DOHH2 (cell line): Measurements from ENCODE around the gene OIT3.

Source experiments
- H3F3A ChIP-seq: fragments of 200-600 bp; sonication (generic), shearing (Covaris generic); 2 replicates; pipeline ENCODE4 v1.6.0; 2016; ENCODE audit warnings: antibody characterized with exemption, mild to moderate bottlenecking; ENCODE audit not compliant: control insufficient read depth, insufficient read depth
- H3K27ac ChIP-seq: fragments of 200-600 bp; sonication (generic); 2 replicates; pipeline ENCODE4 v1.5.1; 2014; ENCODE audit warnings: low read depth, mild to moderate bottlenecking, low read length, moderate library complexity
- H3K27me3 ChIP-seq: fragments of 200-600 bp; sonication (generic); 2 replicates; pipeline ENCODE4 v1.6.1; 2014; ENCODE audit warnings: mild to moderate bottlenecking, low read length, mixed read lengths; ENCODE audit not compliant: control insufficient read depth
- H3K36me3 ChIP-seq: fragments of 200-600 bp; sonication (generic); 2 replicates; pipeline ENCODE4 v1.6.1; 2014; ENCODE audit warnings: mild to moderate bottlenecking, low read length, moderate library complexity, mixed read lengths; ENCODE audit not compliant: control insufficient read depth
- H3K4me1 ChIP-seq: fragments of 200-600 bp; sonication (generic); 2 replicates; pipeline ENCODE4 v1.6.1; 2014; ENCODE audit warnings: mild to moderate bottlenecking, low read length, mixed read lengths; ENCODE audit not compliant: control insufficient read depth
- H3K4me2 ChIP-seq: fragments of 200-600 bp; sonication (generic); 2 replicates; pipeline ENCODE4 v1.6.0; 2014; ENCODE audit warnings: mild to moderate bottlenecking, low read length, moderate library complexity
- H3K4me3 ChIP-seq: fragments of 200-600 bp; sonication (generic); 2 replicates; pipeline ENCODE4 v1.5.1; 2014; ENCODE audit warnings: mild to moderate bottlenecking, low read length, mixed read lengths
- H3K79me2 ChIP-seq: fragments of 200-600 bp; sonication (generic); 2 replicates; pipeline ENCODE4 v1.6.1; 2014; ENCODE audit warnings: mild to moderate bottlenecking, low read length, mixed read lengths; ENCODE audit not compliant: control insufficient read depth
- H3K9me2 ChIP-seq: fragments of 200-600 bp; sonication (generic); replicated peaks from 2 replicates; pipeline ENCODE4 v1.6.1; 2014; ENCODE audit warnings: mild to moderate bottlenecking, low read length, mixed read lengths; ENCODE audit not compliant: control insufficient read depth
- H3K9me3 ChIP-seq: fragments of 200-600 bp; sonication (generic); 2 replicates; pipeline ENCODE4 v1.6.1; 2014; ENCODE audit warnings: antibody characterized with exemption, low read length, mixed read lengths; ENCODE audit not compliant: control insufficient read depth, insufficient read depth
- H4K20me1 ChIP-seq: fragments of 200-600 bp; sonication (generic); 2 replicates; pipeline ENCODE4 v1.6.0; 2014; ENCODE audit warnings: low read depth, mild to moderate bottlenecking, antibody characterized with exemption, low read length, moderate library complexity; ENCODE audit not compliant: control insufficient read depth, insufficient read depth
- CTCF ChIP-seq: fragments of 200-600 bp; sonication (generic); IDR thresholded peaks from one replicate; pipeline ENCODE4 v1.5.1; 2014; ENCODE audit warnings: antibody characterized with exemption, mild to moderate bottlenecking, low read depth, low read length; ENCODE audit not compliant: poor library complexity, severe bottlenecking
- EZH2phosphoT487 ChIP-seq: fragments of 200-600 bp; sonication (generic); IDR thresholded peaks from 2 replicates; pipeline ENCODE4 v1.6.1; 2017; ENCODE audit warnings: borderline replicate concordance, mild to moderate bottlenecking, antibody characterized with exemption, low read length, moderate library complexity, mixed read lengths

OIT3 gene

GRCh38 chr10:72979709-72980108 is 86.2 kb downstream of the OIT3 start:
- H3K9me2 ChIP-seq = no peaks in the 10 kb centered on the region
- TF ChIP-seq CTCF = no peak
- TF ChIP-seq EZH2phosphoT487 = no peak
- H3K4me3 ChIP-seq = no peak overlapping the region
- no peak overlapping the region for H3K4me2 ChIP-seq
- no peaks in the 10 kb centered on the region for H4K20me1 ChIP-seq
- no peaks in the 10 kb centered on the region for H3K79me2 ChIP-seq
- H3K4me1 ChIP-seq = no peaks in the 10 kb centered on the region
- no peak overlapping the region for H3K27ac ChIP-seq
- H3F3A ChIP-seq = no peaks in the 10 kb centered on the region
- H3K36me3 ChIP-seq = no peaks in the 10 kb centered on the region
- H3K9me3 ChIP-seq = peaks cover 31% of the 10 kb centered on the region
- H3K27me3 ChIP-seq = no peaks in the 10 kb centered on the region

- no peaks in the 10 kb centered on the region for H3K27me3 ChIP-seq
Measured at GRCh38 chr10:72980348-72980747, 86.8 kb downstream of the OIT3 start.

GRCh38 chr10:72981028-72981881 is 87.7 kb downstream of the OIT3 start:
- Histone ChIP-seq H3K27me3 (no peaks in the 10 kb centered on the region), H4K20me1 (no peaks in the 10 kb centered on the region), H3F3A (no peaks in the 10 kb centered on the region), H3K27ac (no peak overlapping the region), H3K9me3 (peaks cover 21% of the 10 kb centered on the region), H3K79me2 (no peaks in the 10 kb centered on the region), H3K4me1 (no peaks in the 10 kb centered on the region), H3K36me3 (no peaks in the 10 kb centered on the region), H3K4me3 (no peak overlapping the region), H3K9me2 (no peaks in the 10 kb centered on the region), H3K4me2 (no peak overlapping the region)
- no peak for TF ChIP-seq CTCF
- TF ChIP-seq EZH2phosphoT487 = no peak

More at GRCh38 chr10:72980348-72980747, 86.8 kb downstream of the OIT3 start:
- Histone ChIP-seq H3K9me2 (no peaks in the 10 kb centered on the region), H3K36me3 (no peaks in the 10 kb centered on the region), H3K4me1 (no peaks in the 10 kb centered on the region), H4K20me1 (no peaks in the 10 kb centered on the region), H3F3A (no peaks in the 10 kb centered on the region), H3K9me3 (peaks cover 28% of the 10 kb centered on the region), H3K27ac (no peak overlapping the region), H3K79me2 (no peaks in the 10 kb centered on the region), H3K4me3 (no peak overlapping the region), H3K4me2 (no peak overlapping the region)
- no peak for TF ChIP-seq CTCF
- TF ChIP-seq EZH2phosphoT487 = no peak
